HepG2 (cell line): ENCODE results near the gene GALNT12.

ENCODE experiments used
- ARNT ChIP-seq: fragments of 450-650 bp; IDR thresholded peaks from 2 replicates; pipeline ENCODE4 v1.6.1; 2017
- ARNTL ChIP-seq: sonication (generic); formaldehyde crosslinking; IDR thresholded peaks from 2 replicates; pipeline ENCODE4 v1.4.0; 2020; ENCODE audit warnings: mild to moderate bottlenecking, missing genetic modification reagents
- ATF6 ChIP-seq: sonication (generic); formaldehyde crosslinking; conservative IDR thresholded peaks from 2 replicates; pipeline ENCODE4 v1.4.0; 2020; ENCODE audit warnings: missing genetic modification reagents
- CTCF ChIP-seq: sonication (generic); formaldehyde crosslinking; IDR thresholded peaks from 2 replicates; pipeline ENCODE4 v1.5.0; 2020; ENCODE audit warnings: mild to moderate bottlenecking, missing genetic modification reagents, moderate library complexity
- FOSL1 ChIP-seq: sonication (generic); formaldehyde crosslinking; IDR thresholded peaks from 2 replicates; pipeline ENCODE4 v1.9.0; 2021; ENCODE audit warnings: missing genetic modification reagents, borderline replicate concordance
- PHF8 ChIP-seq: sonication (generic); formaldehyde crosslinking; IDR thresholded peaks from 2 replicates; pipeline ENCODE4 v1.5.0; 2020; ENCODE audit warnings: missing genetic modification reagents
- POLR2AphosphoS5 ChIP-seq: IDR thresholded peaks from 2 replicates; pipeline ENCODE4 v1.6.1; 2012; ENCODE audit warnings: low read depth, low read length
- RELA ChIP-seq: sonication (generic); formaldehyde crosslinking; IDR thresholded peaks from 2 replicates; pipeline ENCODE4 v1.4.0; 2020; ENCODE audit warnings: missing genetic modification reagents
- RNF2 ChIP-seq: fragments of 450-650 bp; conservative IDR thresholded peaks from 2 replicates; pipeline ENCODE4 v1.6.1; 2016; ENCODE audit warnings: low read depth
- TAF1 ChIP-seq: sonication (generic); formaldehyde crosslinking; IDR thresholded peaks from 2 replicates; pipeline ENCODE4 v1.4.0; 2020; ENCODE audit warnings: missing genetic modification reagents
- ZBTB37 ChIP-seq: sonication (generic); formaldehyde crosslinking; IDR thresholded peaks from 2 replicates; pipeline ENCODE4 v1.4.0; 2020; ENCODE audit warnings: mild to moderate bottlenecking, missing genetic modification reagents
- ZNF513 ChIP-seq: sonication (generic); formaldehyde crosslinking; conservative IDR thresholded peaks from 2 replicates; pipeline ENCODE4 v1.5.0; 2020; ENCODE audit warnings: missing genetic modification reagents
- ZNF703 ChIP-seq: sonication (generic); formaldehyde crosslinking; IDR thresholded peaks from 2 replicates; pipeline ENCODE4 v1.5.1; 2020; ENCODE audit warnings: missing genetic modification reagents, mild to moderate bottlenecking, moderate library complexity, borderline replicate concordance
- ZNF740 ChIP-seq: sonication (generic); formaldehyde crosslinking; IDR thresholded peaks from 2 replicates; pipeline ENCODE4 v1.4.0; 2020; ENCODE audit warnings: missing genetic modification reagents

- TF ChIP-seq POLR2AphosphoS5, result no peak
- no peak for TF ChIP-seq ZBTB37
- no peak for TF ChIP-seq ARNT
- TF ChIP-seq ATF6, result no peak
- no peak for TF ChIP-seq ZNF740 (CRISPR knock-in tag)
- no peak for TF ChIP-seq TAF1
- TF ChIP-seq ARNTL (CRISPR knock-in tag), result no peak
- TF ChIP-seq PHF8 (CRISPR knock-in tag), result no peak
- TF ChIP-seq FOSL1, result no peak
- no peak for TF ChIP-seq CTCF (CRISPR knock-in tag)
- no peak for TF ChIP-seq RNF2
- no peak for TF ChIP-seq ZNF703
- no peak for TF ChIP-seq RELA (CRISPR knock-in tag)
- no peak for TF ChIP-seq ZNF513 (CRISPR knock-in tag)
Observed at GRCh38 chr9:98829766-98830165, 22.3 kb downstream of the GALNT12 start.
